GM19025 (cell line): ENCODE results near the gene PLCE1.

Experiments
- ATAC-seq: cut with Tn5 transposase; IDR thresholded peaks from one replicate; pipeline ENCODE4 v1.9.1; 2021; ENCODE audit warnings: mild to moderate bottlenecking, low read depth, moderate library complexity; ENCODE audit not compliant: unreplicated experiment

Gene PLCE1

GRCh38 chr10:93992400-93993030 lies 1.2 kb upstream of the PLCE1 start:
- no peak for ATAC-seq

GRCh38 chr10:93993414-93993781 lies 333 bp upstream of the PLCE1 start:
- no peak for ATAC-seq

- ATAC-seq = no peak
Observed at GRCh38 chr10:93994438-93994801, 689 bp downstream of the PLCE1 start.

- ATAC-seq = no peak
Observed at GRCh38 chr10:93995182-93995581, 1.5 kb downstream of the PLCE1 start.

- ATAC-seq = no peak
Observed at GRCh38 chr10:93995598-93996271, 2.0 kb downstream of the PLCE1 start.

GRCh38 chr10:93996551-93996950 lies 2.8 kb downstream of the PLCE1 start:
- no peak for ATAC-seq

GRCh38 chr10:93997546-93997945 lies 3.8 kb downstream of the PLCE1 start:
- ATAC-seq = no peak

GRCh38 chr10:93999401-93999851 lies 5.7 kb downstream of the PLCE1 start:
- ATAC-seq = no peak

- no peak for ATAC-seq
Observed at GRCh38 chr10:94000638-94001415, 7.1 kb downstream of the PLCE1 start.

- ATAC-seq = no peak
Observed at GRCh38 chr10:94001416-94001810, 7.7 kb downstream of the PLCE1 start.

GRCh38 chr10:94002156-94002555 lies 8.4 kb downstream of the PLCE1 start:
- ATAC-seq = no peak

- no peak for ATAC-seq
Observed at GRCh38 chr10:94003488-94003887, 9.8 kb downstream of the PLCE1 start.

- no peak for ATAC-seq
Observed at GRCh38 chr10:94005050-94005449, 11.3 kb downstream of the PLCE1 start.

- ATAC-seq = no peak
Observed at GRCh38 chr10:94006591-94007550, 13.1 kb downstream of the PLCE1 start.

GRCh38 chr10:94008526-94008925 lies 14.8 kb downstream of the PLCE1 start:
- ATAC-seq = no peak

- ATAC-seq = no peak
Observed at GRCh38 chr10:94010116-94010515, 16.4 kb downstream of the PLCE1 start.

GRCh38 chr10:94010886-94011285 lies 17.2 kb downstream of the PLCE1 start:
- ATAC-seq = no peak

- ATAC-seq = no peak
Observed at GRCh38 chr10:94011296-94011695, 17.6 kb downstream of the PLCE1 start.

- no peak for ATAC-seq
Observed at GRCh38 chr10:94012834-94013233, 19.1 kb downstream of the PLCE1 start.

- no peak for ATAC-seq
Observed at GRCh38 chr10:94013331-94013760, 19.6 kb downstream of the PLCE1 start.
